Right cardiac atrium (tissue), 5 donors: ENCODE measurements around the gene AGRN. TPM values are rescaled to one million over a fixed set of nuclear protein-coding genes. Genes with fewer than 3 reads are reported as not detected.

ENCODE experiments used
- ATAC-seq, 2 donors: fragments of 200-7000 bp; cut with Tn5 transposase; one replicate each; pipeline versions ENCODE4 v1.8.0 to v1.9.1; 2020; ENCODE audit warnings: moderate library complexity in 2 of 2, mild to moderate bottlenecking in 1 of 2
- DNase-seq, 3 donors: peaks; one replicate each; pipeline ENCODE4 v3.0.0-alpha.2; 2020
- H3K27ac ChIP-seq: one replicate; pipeline ENCODE4 v1.5.1; 2013; ENCODE audit warnings: mild to moderate bottlenecking, low read length, control low read depth, moderate library complexity
- H3K27me3 ChIP-seq: one replicate; pipeline ENCODE4 v1.6.1; 2013; ENCODE audit not compliant: control insufficient read depth, insufficient read depth
- H3K4me1 ChIP-seq: one replicate; pipeline ENCODE4 v1.6.1; 2013; ENCODE audit warnings: low read length; ENCODE audit not compliant: control insufficient read depth, insufficient read depth
- H3K4me3 ChIP-seq: one replicate; pipeline ENCODE4 v1.5.1; 2013; ENCODE audit warnings: low read length, control low read depth
- H3K9me3 ChIP-seq: one replicate; pipeline ENCODE4 v1.6.1; 2013; ENCODE audit warnings: low read length; ENCODE audit not compliant: control insufficient read depth
- WGBS: extraction: QIAGEN DNeasy Blood & Tissue Kit; methylation state at CpG from one replicate; pipeline ENCODE4 v1.1.7; 2013; 5-methylcytosine and 5-hydroxymethylcytosine counted together
- intact Hi-C, 4 donors: fragments of 100-400 bp; cut with DNase I; formaldehyde crosslinking; loops; one replicate each; pipeline versions ENCODE4 v1.11.0 to v1.14.0; 2022 to 2023
- polyA plus RNA-seq: library from polyadenylated mRNA; stranded (reverse); fragments of 200-250 nt; gene quantifications from one replicate; pipeline ENCODE4 v1.2.3, GENCODE V29; 2013
- total RNA-seq, 4 donors: library from RNA; stranded (reverse); fragmentation: NEBNext Ultra II Directional; extraction: Animal tissue kit (Norgen Biotek cat#: 25700); gene quantifications; one replicate each; pipeline ENCODE4 v1.2.1, GENCODE V29; 2021
- donor health status: healthy with polysubstance abuse.
- donor health status: DM: no; HTN: yes; CAD: no.
- donor health status: DM: no; HTN: no; CAD: no.
- donor health status: DM: no; HTN: yes; CAD: no; lungs with severe emphysema.
- donor health status: DM: yes; HTN: yes; CAD: no.

The AGRN gene
- total and polyA plus RNA-seq, 5 donors, result 12.0 to 26.4 (median 19.3) TPM

GRCh38 chr1:995665-996633 is 24.0 kb upstream of the AGRN start:
- H3K9me3 ChIP-seq, result no peaks in the 10 kb centered on the region
- no peaks in the 10 kb centered on the region for H3K4me1 ChIP-seq
- intact Hi-C loops, result no loop called here
- DNase-seq (peak; percentile 22 to 59 (median 58)), ATAC-seq (no peak)
- no peak overlapping the region for H3K27ac ChIP-seq
- WGBS, result 38% methylated on average over 30 of the region's 30 CpGs
- no peaks in the 10 kb centered on the region for H3K27me3 ChIP-seq
- no peak overlapping the region for H3K4me3 ChIP-seq

GRCh38 chr1:996851-997712 is 22.8 kb upstream of the AGRN start:
- H3K4me3 ChIP-seq, result no peak overlapping the region
- H3K27ac ChIP-seq, result no peak overlapping the region

GRCh38 chr1:997713-997992 is 22.3 kb upstream of the AGRN start:
- ATAC-seq (no peak), DNase-seq (no peak)
- Histone ChIP-seq H3K9me3 (no peaks in the 10 kb centered on the region), H3K4me3 (no peak overlapping the region), H3K27ac (no peak overlapping the region), H3K27me3 (no peaks in the 10 kb centered on the region), H3K4me1 (no peaks in the 10 kb centered on the region)
- WGBS, result 69% methylated on average over 3 of the region's 3 CpGs
- intact Hi-C loops, result no loop called here

More at GRCh38 chr1:996851-997712, 22.8 kb upstream of the AGRN start:
- DNase-seq, result peak; percentile 15 to 59 (median 51)
- ATAC-seq, result no peak
- intact Hi-C loops, result no loop called here
- Histone ChIP-seq H3K4me1 (no peaks in the 10 kb centered on the region), H3K27me3 (no peaks in the 10 kb centered on the region), H3K9me3 (no peaks in the 10 kb centered on the region)
- 67% methylated on average over 24 of the region's 24 CpGs for WGBS

GRCh38 chr1:997993-998744 is 21.8 kb upstream of the AGRN start:
- WGBS, result 45% methylated on average over 75 of the region's 75 CpGs
- no peak for ATAC-seq
- DNase-seq, result peak; percentile 30 to 77 (median 69)
- intact Hi-C loops, result loop anchor here in 1 of 4 donors (2.0 kb wide), 1 partner anchor 13 kb away; no protein-coding TSS in a partner anchor
- peak overlapping the region; percentile 60 for H3K4me3 ChIP-seq
- H3K27ac ChIP-seq, result no peak overlapping the region
- H3K9me3 ChIP-seq, result no peaks in the 10 kb centered on the region
- H3K27me3 ChIP-seq, result no peaks in the 10 kb centered on the region
- H3K4me1 ChIP-seq, result no peaks in the 10 kb centered on the region

- ATAC-seq (no peak), DNase-seq (no peak)
- H3K27me3 ChIP-seq, result no peaks in the 10 kb centered on the region
- H3K4me1 ChIP-seq, result no peaks in the 10 kb centered on the region
- 12% methylated on average over 26 of the region's 27 CpGs for WGBS
- peak overlapping the region; percentile 60 for H3K4me3 ChIP-seq
- no peaks in the 10 kb centered on the region for H3K9me3 ChIP-seq
- no peak overlapping the region for H3K27ac ChIP-seq
- intact Hi-C loops, result loop anchor here in 1 of 4 donors (2.0 kb wide), 1 partner anchor 14 kb away; no protein-coding TSS in a partner anchor
These were observed 21.2 kb upstream of the AGRN start for GRCh38 chr1:998745-998994.

- intact Hi-C loops, result loop anchor here in 1 of 4 donors (2.0 kb wide), 1 partner anchor 14 kb away; no protein-coding TSS in a partner anchor
- Histone ChIP-seq H3K4me3 (peak overlapping the region; percentile 60), H3K27ac (peak overlapping the region; percentile 88), H3K9me3 (no peaks in the 10 kb centered on the region), H3K27me3 (no peaks in the 10 kb centered on the region), H3K4me1 (no peaks in the 10 kb centered on the region)
- DNase-seq (peak; percentile 47 to 80 (median 76)), ATAC-seq (peak in 1 of 2 donors; percentile 1)
- WGBS, result under 1% methylated on average over 86 of the region's 86 CpGs
These were observed 20.8 kb upstream of the AGRN start for GRCh38 chr1:998995-999724.

- Histone ChIP-seq H3K27me3 (no peaks in the 10 kb centered on the region), H3K4me1 (peaks cover 4% of the 10 kb centered on the region), H3K27ac (peak within 1 kb of the TSS; percentile 88), H3K9me3 (no peaks in the 10 kb centered on the region), H3K4me3 (peak within 1 kb of the TSS; percentile 60)
- intact Hi-C loops, result loop anchor here in 1 of 4 donors (2.0 kb wide), 1 partner anchor 15 kb away; no protein-coding TSS in a partner anchor
- WGBS, result under 1% methylated on average over 95 of the region's 95 CpGs
- DNase-seq (peak; percentile 96 to 98 (median 97)), ATAC-seq (peak; percentile 81 to 86)
These were observed 20.1 kb upstream of the AGRN start, which contains the start of gene HES4 for GRCh38 chr1:999725-1000356. TSS of gene HES4 (minus strand) at chr1:1000097. CDS start at chr1:999973, 124 bp downstream.

GRCh38 chr1:1000357-1001056 is 19.4 kb upstream of the AGRN start:
- peak overlapping the region; percentile 79 for H3K27ac ChIP-seq
- ATAC-seq (peak; percentile 64 to 65), DNase-seq (peak; percentile 87 to 94 (median 88))
- WGBS, result under 1% methylated on average over 75 of the region's 75 CpGs
- no peaks in the 10 kb centered on the region for H3K9me3 ChIP-seq
- H3K27me3 ChIP-seq, result no peaks in the 10 kb centered on the region
- intact Hi-C loops, result no loop called here
- peaks cover 8% of the 10 kb centered on the region for H3K4me1 ChIP-seq
- peak overlapping the region; percentile 60 for H3K4me3 ChIP-seq

GRCh38 chr1:1001057-1001783 is 18.7 kb upstream of the AGRN start:
- intact Hi-C loops, result no loop called here

More at GRCh38 chr1:1001057-1001783, 18.7 kb upstream of the AGRN start:
- Histone ChIP-seq H3K4me1 (peaks cover 8% of the 10 kb centered on the region), H3K27me3 (no peaks in the 10 kb centered on the region), H3K9me3 (no peaks in the 10 kb centered on the region), H3K4me3 (peak overlapping the region; percentile 60), H3K27ac (peak overlapping the region; percentile 79)
- DNase-seq, result peak; percentile 41 to 70 (median 61)
- ATAC-seq, result no peak
- WGBS, result 1% methylated on average over 58 of the region's 58 CpGs
